Neural progenitor cell (in vitro differentiated cells): ENCODE results near the gene ARID4B.

Experiments
- EZH2 ChIP-seq: fragments of 200-600 bp; sonication (generic); IDR thresholded peaks from 2 replicates; pipeline ENCODE4 v1.6.1; 2017; ENCODE audit warnings: antibody characterized with exemption, mild to moderate bottlenecking, moderate library complexity
- TF ChIP-seq, protein P1 (sequence below): fragments of 200-600 bp; sonication (generic); IDR thresholded peaks from 2 replicates; pipeline ENCODE4 v1.5.1; 2017; ENCODE audit warnings: antibody characterized with exemption, mild to moderate bottlenecking

DNA sequence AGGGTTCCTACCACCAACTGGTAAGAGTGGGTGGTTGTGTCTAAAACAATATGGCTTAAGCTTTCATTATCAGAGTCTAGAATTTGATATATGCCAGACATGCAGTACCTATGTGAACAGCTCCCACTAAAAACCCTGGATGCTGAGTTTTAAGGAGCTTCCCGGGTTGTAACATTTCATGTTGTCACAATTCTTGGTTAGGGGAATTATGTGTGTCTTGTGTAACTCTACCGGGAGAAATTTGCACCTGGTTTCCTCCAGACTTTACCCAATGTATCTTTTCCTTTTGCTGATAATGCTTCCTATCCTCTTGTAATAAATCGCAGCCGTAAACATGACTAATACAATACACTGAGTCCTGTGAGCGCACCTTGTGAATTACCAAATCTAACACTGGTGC is 48.3 kb downstream of the ARID4B start:
- TF ChIP-seq, protein P1, sequence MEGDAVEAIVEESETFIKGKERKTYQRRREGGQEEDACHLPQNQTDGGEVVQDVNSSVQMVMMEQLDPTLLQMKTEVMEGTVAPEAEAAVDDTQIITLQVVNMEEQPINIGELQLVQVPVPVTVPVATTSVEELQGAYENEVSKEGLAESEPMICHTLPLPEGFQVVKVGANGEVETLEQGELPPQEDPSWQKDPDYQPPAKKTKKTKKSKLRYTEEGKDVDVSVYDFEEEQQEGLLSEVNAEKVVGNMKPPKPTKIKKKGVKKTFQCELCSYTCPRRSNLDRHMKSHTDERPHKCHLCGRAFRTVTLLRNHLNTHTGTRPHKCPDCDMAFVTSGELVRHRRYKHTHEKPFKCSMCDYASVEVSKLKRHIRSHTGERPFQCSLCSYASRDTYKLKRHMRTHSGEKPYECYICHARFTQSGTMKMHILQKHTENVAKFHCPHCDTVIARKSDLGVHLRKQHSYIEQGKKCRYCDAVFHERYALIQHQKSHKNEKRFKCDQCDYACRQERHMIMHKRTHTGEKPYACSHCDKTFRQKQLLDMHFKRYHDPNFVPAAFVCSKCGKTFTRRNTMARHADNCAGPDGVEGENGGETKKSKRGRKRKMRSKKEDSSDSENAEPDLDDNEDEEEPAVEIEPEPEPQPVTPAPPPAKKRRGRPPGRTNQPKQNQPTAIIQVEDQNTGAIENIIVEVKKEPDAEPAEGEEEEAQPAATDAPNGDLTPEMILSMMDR = no peak
- no peak for TF ChIP-seq EZH2
